Measurements from ENCODE around the gene ADCY9.

The ADCY9 gene

DNA sequence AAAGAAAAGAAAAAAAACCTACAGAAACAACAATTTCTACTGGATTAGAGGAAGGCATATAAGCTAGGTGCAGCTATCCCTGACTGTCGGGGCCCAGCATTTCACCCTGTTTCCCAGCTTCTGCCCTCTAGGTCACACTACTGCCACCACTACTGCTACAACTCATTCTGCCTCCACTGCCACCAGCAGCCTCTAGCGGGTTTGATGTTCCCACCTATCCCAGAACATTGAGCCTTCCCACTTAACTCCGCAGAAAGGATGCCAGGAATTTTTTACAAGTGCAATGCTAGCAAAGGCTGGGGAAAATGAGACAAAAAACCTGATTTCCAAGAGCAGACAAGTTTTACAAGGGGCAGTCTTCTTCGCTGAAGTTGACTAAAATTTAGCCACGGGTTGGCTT is 10.4 kb downstream of the ADCY9 start:
- DNase-seq (ENCODE audit: low read depth): no peak
- TF ChIP-seq, protein P1, sequence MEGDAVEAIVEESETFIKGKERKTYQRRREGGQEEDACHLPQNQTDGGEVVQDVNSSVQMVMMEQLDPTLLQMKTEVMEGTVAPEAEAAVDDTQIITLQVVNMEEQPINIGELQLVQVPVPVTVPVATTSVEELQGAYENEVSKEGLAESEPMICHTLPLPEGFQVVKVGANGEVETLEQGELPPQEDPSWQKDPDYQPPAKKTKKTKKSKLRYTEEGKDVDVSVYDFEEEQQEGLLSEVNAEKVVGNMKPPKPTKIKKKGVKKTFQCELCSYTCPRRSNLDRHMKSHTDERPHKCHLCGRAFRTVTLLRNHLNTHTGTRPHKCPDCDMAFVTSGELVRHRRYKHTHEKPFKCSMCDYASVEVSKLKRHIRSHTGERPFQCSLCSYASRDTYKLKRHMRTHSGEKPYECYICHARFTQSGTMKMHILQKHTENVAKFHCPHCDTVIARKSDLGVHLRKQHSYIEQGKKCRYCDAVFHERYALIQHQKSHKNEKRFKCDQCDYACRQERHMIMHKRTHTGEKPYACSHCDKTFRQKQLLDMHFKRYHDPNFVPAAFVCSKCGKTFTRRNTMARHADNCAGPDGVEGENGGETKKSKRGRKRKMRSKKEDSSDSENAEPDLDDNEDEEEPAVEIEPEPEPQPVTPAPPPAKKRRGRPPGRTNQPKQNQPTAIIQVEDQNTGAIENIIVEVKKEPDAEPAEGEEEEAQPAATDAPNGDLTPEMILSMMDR (IDR thresholded peaks at IDR 0.05; ENCODE audit: low read length, missing control alignments): no peak

DNA sequence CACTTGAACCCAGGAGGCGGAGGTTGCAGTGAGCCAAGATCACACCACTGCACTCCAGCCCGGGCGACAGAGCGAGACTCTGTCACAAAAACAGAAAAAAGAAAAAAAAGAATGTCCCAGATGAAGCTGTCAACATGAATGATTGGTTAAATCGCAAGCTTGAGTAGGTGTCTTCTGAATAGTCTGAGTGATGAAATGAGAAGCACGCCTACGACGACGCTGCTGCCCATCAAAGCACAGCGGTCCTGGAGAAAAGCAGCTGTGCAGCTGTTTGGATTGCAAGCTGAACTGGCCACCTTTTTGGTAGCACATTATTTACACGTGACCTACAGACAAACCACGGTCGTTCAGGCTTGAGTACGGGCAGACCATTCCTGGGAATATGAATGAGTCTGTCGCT is 12.5 kb downstream of the ADCY9 start:
- DNase-seq (ENCODE audit: low read depth): no peak
- H3K4me3 ChIP-seq (replicated peaks; ENCODE audit: low read depth, low read length): no peak overlapping the region
- TF ChIP-seq, protein P1 (IDR thresholded peaks at IDR 0.05; ENCODE audit: low read length, missing control alignments): no peak

More for the DNA sequence above, 10.4 kb downstream of the ADCY9 start:
- no peak overlapping the region for H3K4me3 ChIP-seq (replicated peaks; ENCODE audit: low read depth, low read length)

DNA sequence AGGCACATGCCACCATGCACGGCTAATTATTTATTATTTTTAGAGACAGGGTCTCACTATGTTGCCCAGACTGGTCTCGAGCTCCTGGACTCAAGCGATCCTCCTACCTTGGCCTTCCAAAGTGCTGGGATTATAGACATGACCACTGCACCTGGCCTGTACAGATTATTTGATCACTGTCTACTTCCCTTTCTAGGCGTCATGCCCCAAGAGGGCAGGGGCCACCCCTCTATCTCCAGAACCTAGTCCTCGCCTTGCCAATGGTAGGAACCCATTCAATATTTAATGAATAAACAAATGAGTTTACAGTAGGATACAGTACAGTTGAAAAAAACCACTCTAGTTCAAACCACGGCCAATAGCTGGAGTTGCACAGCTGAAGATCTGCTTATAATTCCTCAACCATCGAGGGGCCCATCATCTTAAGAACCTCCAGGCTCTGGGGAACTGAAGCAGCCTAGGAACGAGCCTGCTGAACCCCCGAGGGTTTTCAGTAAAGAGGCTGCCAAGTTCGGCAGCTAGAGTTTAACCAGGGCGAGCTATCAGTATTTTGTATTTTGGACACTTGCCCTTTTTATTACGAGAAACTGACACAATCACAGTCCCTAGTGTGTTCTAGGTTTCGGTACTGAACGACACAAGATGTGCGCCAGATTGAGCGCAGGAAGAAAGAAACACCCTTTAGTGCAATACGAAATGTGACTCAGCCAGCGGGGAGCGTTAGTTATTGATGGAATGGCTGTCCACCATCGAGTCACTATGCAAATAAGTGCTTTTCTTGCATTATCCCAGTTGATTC is 14.6 kb downstream of the ADCY9 start:
- H3K4me3 ChIP-seq (replicated peaks; ENCODE audit: low read depth, low read length): peak overlapping the region; percentile 17
- no peak for DNase-seq (ENCODE audit: low read depth)
- TF ChIP-seq, protein P1 (IDR thresholded peaks at IDR 0.05; ENCODE audit: low read length, missing control alignments): no peak

DNA sequence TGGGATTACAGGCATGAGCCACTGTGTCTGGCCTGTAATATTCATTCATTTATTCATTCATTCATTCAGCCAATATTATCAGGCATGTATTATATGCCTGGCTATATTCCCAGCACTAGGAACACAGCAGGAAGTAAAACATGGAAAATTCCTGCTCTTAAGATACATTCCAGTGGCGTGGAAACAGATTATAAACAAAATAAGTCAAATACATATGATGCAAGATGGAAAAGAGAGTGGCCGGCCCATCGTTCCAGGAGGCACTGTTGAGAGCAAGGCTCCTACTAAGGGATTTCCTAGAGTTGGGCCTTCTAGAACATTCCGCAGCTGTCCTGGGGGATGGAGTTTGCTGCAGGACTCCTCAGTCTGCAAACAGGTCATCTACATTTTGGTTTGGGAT is 17.7 kb downstream of the ADCY9 start:
- DNase-seq (ENCODE audit: low read depth): peak; percentile 48
- TF ChIP-seq, protein P1 (IDR thresholded peaks at IDR 0.05; ENCODE audit: low read length, missing control alignments): no peak

DNA sequence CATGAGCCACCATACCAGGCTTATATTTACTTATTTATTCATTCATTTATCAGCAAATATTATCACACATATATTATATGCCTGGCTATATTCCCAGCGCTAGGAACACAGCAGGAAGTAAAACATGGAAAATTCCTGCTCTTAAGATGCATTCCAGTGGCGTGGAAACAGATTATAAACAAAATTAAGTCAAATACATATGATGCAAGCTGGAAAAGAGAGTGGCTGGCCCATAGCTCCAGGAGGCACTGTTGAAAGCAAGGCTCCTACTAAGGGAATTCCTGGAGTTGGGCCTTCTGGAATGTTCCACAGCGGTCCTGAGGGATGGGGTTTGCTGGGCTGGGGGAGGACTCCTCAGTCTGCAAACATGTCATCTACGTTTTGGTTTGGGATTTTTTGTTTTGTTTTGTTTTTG is 18.4 kb downstream of the ADCY9 start:
- peak; percentile 70 for DNase-seq (ENCODE audit: low read depth)
- TF ChIP-seq, protein P1 (IDR thresholded peaks at IDR 0.05; ENCODE audit: low read length, missing control alignments): no peak
- no peak overlapping the region for H3K4me3 ChIP-seq (replicated peaks; ENCODE audit: low read depth, low read length)

More for the DNA sequence above, 17.7 kb downstream of the ADCY9 start:
- H3K4me3 ChIP-seq (replicated peaks; ENCODE audit: low read depth, low read length): no peak overlapping the region

DNA sequence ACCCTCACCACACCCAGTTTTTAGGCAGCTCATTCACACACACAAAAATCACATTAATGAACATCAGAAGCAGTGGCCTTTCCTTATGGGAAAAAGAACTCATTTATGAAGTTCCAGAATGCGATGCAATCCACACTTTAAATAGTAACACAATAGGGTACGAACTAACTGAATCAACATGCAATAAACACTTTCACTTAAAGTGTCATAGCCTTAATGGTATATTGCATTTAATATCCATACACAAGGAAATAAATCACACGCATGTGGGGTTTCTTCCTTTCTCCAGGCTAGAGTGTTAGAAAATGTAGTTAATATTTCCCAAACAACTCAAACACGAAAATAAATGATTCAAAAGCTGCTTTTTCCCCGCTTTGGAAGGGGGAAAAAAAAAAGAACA is 19.7 kb downstream of the ADCY9 start:
- no peak overlapping the region for H3K4me3 ChIP-seq (replicated peaks; ENCODE audit: low read depth, low read length)
- TF ChIP-seq, protein P1 (IDR thresholded peaks at IDR 0.05; ENCODE audit: low read length, missing control alignments): no peak
- no peak for DNase-seq (ENCODE audit: low read depth)

Measured in fibroblast of pulmonary artery (primary cell).